Coronary artery (tissue), 2 donors: ENCODE data around the gene CMKLR1.

Experiments used
- DNase-seq: peaks from one replicate; pipeline ENCODE4 v3.0.0-alpha.2; 2017; ENCODE audit warnings: low spot score
- H3K27ac ChIP-seq, 2 donors: fragments of 200-600 bp; sonication (generic); one replicate each; pipeline ENCODE4 v1.5.1; 2016 to 2019
- H3K4me3 ChIP-seq: fragments of 200-600 bp; sonication (generic); 2 replicates; pipeline ENCODE4 v1.5.1; 2016; ENCODE audit warnings: mild to moderate bottlenecking, moderate library complexity
- CTCF ChIP-seq: fragments of 200-600 bp; sonication (generic); IDR thresholded peaks from one replicate; pipeline ENCODE4 v1.5.1; 2019; ENCODE audit warnings: antibody characterized with exemption

CMKLR1 gene

GRCh38 chr12:108277613-108278012 lies 61.5 kb downstream of the CMKLR1 start:
- TF ChIP-seq CTCF = no peak
- no peak for DNase-seq
- H3K27ac ChIP-seq = no peak overlapping the region
- H3K4me3 ChIP-seq = no peak overlapping the region

- DNase-seq = no peak
- H3K27ac ChIP-seq = no peak overlapping the region
- TF ChIP-seq CTCF = no peak
These were observed 65.9 kb downstream of the CMKLR1 start for GRCh38 chr12:108273217-108273616.

GRCh38 chr12:108271951-108272872 lies 66.9 kb downstream of the CMKLR1 start:
- H3K27ac ChIP-seq = no peak overlapping the region
- TF ChIP-seq CTCF = no peak
- DNase-seq = no peak
- no peak overlapping the region for H3K4me3 ChIP-seq

More at GRCh38 chr12:108273217-108273616, 65.9 kb downstream of the CMKLR1 start:
- no peak overlapping the region for H3K4me3 ChIP-seq

- Histone ChIP-seq H3K27ac (no peak overlapping the region), H3K4me3 (no peak overlapping the region)
- DNase-seq = no peak
- no peak for TF ChIP-seq CTCF
These were observed 68.3 kb downstream of the CMKLR1 start for GRCh38 chr12:108270849-108271143.

- H3K4me3 ChIP-seq = no peak overlapping the region
- no peak overlapping the region for H3K27ac ChIP-seq
- DNase-seq = no peak
- no peak for TF ChIP-seq CTCF
These were observed 68.9 kb downstream of the CMKLR1 start for GRCh38 chr12:108270035-108270848.

GRCh38 chr12:108269224-108269623 lies 69.9 kb downstream of the CMKLR1 start:
- TF ChIP-seq CTCF = no peak
- Histone ChIP-seq H3K27ac (no peak overlapping the region), H3K4me3 (no peak overlapping the region)
- DNase-seq = no peak
